Vagina (tissue), 2 donors: ENCODE measurements around the gene GJA4.

Experiments
- POLR2A ChIP-seq, 2 donors: fragments of 450-650 bp; IDR thresholded peaks; one replicate each; pipeline ENCODE4 v1.6.1; 2017; ENCODE audit warnings: antibody characterized with exemption in 2 of 2, mild to moderate bottlenecking in 2 of 2, moderate library complexity in 2 of 2
- POLR2AphosphoS5 ChIP-seq, 2 donors: sonication (generic); formaldehyde crosslinking; IDR thresholded peaks; one replicate each; pipeline ENCODE4 v1.9.0; 2017; ENCODE audit warnings: antibody characterized with exemption in 2 of 2, mild to moderate bottlenecking in 2 of 2, low read depth in 1 of 2; ENCODE audit not compliant: insufficient read depth in 1 of 2
- TF ChIP-seq, protein P1 (sequence below), 3 experiments: fragments of 450-650 bp in 2 of 3; fragments of 200-600 bp in 1 of 3; sonication (generic) in 1 of 3; IDR thresholded peaks; one replicate each; pipeline ENCODE4 v1.5.1; 2017 to 2019; ENCODE audit warnings: antibody characterized with exemption in 3 of 3, mild to moderate bottlenecking in 2 of 3, moderate library complexity in 2 of 3

DNA sequence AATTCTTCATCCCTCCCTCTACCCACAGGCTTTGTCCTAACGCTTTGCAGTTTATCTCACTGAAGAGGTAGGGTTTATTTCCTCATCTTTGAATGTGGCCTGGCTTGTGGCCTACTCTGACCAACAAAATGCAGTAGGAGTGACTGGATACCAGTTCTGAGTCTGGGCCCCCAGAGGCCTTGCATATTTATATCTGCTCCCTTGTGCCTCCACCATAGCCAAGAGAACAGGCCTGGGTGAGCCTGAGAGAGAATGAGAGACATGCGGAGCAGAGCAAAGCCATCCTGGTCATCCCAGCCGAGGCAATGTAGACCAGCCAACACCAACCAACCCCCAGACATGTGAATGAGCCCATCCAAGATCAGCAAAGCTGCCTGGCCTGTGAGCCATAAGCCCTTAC is 36.5 kb downstream of the GJA4 start:
- TF ChIP-seq, protein P1, sequence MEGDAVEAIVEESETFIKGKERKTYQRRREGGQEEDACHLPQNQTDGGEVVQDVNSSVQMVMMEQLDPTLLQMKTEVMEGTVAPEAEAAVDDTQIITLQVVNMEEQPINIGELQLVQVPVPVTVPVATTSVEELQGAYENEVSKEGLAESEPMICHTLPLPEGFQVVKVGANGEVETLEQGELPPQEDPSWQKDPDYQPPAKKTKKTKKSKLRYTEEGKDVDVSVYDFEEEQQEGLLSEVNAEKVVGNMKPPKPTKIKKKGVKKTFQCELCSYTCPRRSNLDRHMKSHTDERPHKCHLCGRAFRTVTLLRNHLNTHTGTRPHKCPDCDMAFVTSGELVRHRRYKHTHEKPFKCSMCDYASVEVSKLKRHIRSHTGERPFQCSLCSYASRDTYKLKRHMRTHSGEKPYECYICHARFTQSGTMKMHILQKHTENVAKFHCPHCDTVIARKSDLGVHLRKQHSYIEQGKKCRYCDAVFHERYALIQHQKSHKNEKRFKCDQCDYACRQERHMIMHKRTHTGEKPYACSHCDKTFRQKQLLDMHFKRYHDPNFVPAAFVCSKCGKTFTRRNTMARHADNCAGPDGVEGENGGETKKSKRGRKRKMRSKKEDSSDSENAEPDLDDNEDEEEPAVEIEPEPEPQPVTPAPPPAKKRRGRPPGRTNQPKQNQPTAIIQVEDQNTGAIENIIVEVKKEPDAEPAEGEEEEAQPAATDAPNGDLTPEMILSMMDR (IDR thresholded peaks at IDR 0.05), result no peak
- TF ChIP-seq POLR2A (IDR thresholded peaks at IDR 0.05) (no peak), POLR2AphosphoS5 (IDR thresholded peaks at IDR 0.05; ENCODE audit: insufficient read depth in 1 of 2, low read depth in 1 of 2) (no peak)
